Suprapubic skin (tissue), 4 donors: ENCODE measurements around the gene CAPZB. TPM values are rescaled to one million over a fixed set of nuclear protein-coding genes. Genes with fewer than 3 reads are reported as not detected.

ENCODE experiments used
- DNase-seq, 2 donors: peaks; one replicate each; pipeline ENCODE4 v3.0.0-alpha.2; 2019; ENCODE audit warnings: low spot score in 2 of 2
- H3K27ac ChIP-seq: fragments of 200-600 bp; sonication (generic); one replicate; pipeline ENCODE4 v1.5.1; 2019
- H3K27me3 ChIP-seq: fragments of 200-600 bp; sonication (generic); one replicate; pipeline ENCODE4 v1.5.1; 2019
- H3K36me3 ChIP-seq: fragments of 200-600 bp; sonication (generic); one replicate; pipeline ENCODE4 v1.5.1; 2019
- H3K4me1 ChIP-seq: fragments of 200-600 bp; sonication (generic); one replicate; pipeline ENCODE4 v1.5.1; 2019
- H3K4me3 ChIP-seq: fragments of 200-600 bp; sonication (generic); one replicate; pipeline ENCODE4 v1.5.1; 2019; ENCODE audit warnings: mild to moderate bottlenecking
- H3K9me3 ChIP-seq: fragments of 200-600 bp; sonication (generic); one replicate; pipeline ENCODE4 v1.5.1; 2019
- EP300 ChIP-seq: sonication (generic); formaldehyde crosslinking; IDR thresholded peaks from one replicate; pipeline ENCODE4 v1.6.1; 2017; ENCODE audit warnings: antibody characterized with exemption
- POLR2A ChIP-seq, 2 donors: fragments of 450-650 bp; IDR thresholded peaks; one replicate each; pipeline ENCODE4 v1.6.1; 2017; ENCODE audit warnings: antibody characterized with exemption in 2 of 2, mild to moderate bottlenecking in 2 of 2, moderate library complexity in 2 of 2
- POLR2AphosphoS5 ChIP-seq, 3 donors: sonication (generic); formaldehyde crosslinking; IDR thresholded peaks; one replicate each; pipeline ENCODE4 v1.6.1; 2017; ENCODE audit warnings: antibody characterized with exemption in 3 of 3
- WGBS: methylation state at CpG from one replicate; pipeline ENCODE4 v1.1.5; 2018; 5-methylcytosine and 5-hydroxymethylcytosine counted together
- total RNA-seq, 4 donors: library from RNA; depleted of rRNA; stranded (reverse); fragments of >200 nt; gene quantifications; one replicate each; pipeline ENCODE4 v1.1.0, GENCODE V29; 2016
- TF ChIP-seq, protein P1 (sequence below), 2 donors: fragments of 200-600 bp in 1 of 2; fragments of 450-650 bp in 1 of 2; sonication (generic) in 1 of 2; IDR thresholded peaks; one replicate each; pipeline ENCODE4 v1.5.1; 2016 to 2019; ENCODE audit warnings: antibody characterized with exemption in 2 of 2, mild to moderate bottlenecking in 1 of 2, moderate library complexity in 1 of 2

Gene CAPZB
- total RNA-seq, 4 donors from 2014 or later, result 101 to 130 (median 126) TPM

DNA sequence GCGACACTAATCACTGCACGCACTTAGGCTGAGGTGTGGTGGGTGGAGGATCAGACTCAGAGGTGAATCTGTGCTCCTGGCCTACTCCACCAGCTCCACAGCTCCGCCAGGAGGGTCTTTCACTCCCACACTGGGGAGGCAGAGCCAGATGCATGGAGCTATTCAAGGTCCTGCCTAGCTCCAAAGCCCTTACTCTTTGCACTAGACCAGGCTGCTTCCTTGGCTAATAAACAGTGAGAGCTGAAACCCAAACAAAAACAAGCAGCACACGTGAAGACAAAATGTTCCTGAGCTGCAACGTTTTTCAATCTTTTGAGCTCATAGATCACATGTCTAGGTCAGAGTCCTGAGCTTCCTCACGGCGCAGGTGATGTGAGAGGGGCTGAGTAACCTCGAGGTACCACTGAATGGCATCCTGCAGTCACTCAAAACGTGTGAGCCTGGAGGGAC lies 19.2 kb downstream of the CAPZB start:
- no peaks in the 10 kb centered on the region for H3K27me3 ChIP-seq

DNA sequence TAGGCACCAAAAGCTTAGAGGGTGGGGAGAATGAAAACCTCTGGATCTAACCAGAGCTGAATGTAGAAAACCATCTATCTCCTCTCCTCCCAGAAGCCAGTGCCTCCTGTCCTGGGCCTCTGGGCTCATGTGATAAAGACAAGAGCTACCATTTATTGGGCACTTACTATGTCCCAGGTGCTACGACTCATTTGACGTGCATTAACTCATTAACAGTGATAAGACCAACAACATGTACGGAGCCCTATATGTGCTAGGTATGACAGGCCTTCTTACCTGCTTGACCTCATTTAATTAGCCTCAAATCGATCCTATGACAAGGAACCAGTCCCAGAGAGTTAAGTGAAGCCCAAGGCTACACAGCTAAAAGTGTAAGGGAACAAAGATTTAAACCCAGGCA lies 19.7 kb downstream of the CAPZB start:
- H3K9me3 ChIP-seq, result no peaks in the 10 kb centered on the region
- peaks cover under 1% of the 10 kb centered on the region for H3K36me3 ChIP-seq
- H3K4me1 ChIP-seq, result peaks cover 87% of the 10 kb centered on the region
- H3K27ac ChIP-seq, result peak overlapping the region; percentile 57
- 88% methylated on average over 4 of the region's 4 CpGs for WGBS
- H3K27me3 ChIP-seq, result no peaks in the 10 kb centered on the region
- DNase-seq, result no peak
- no peak for TF ChIP-seq POLR2AphosphoS5 (IDR thresholded peaks at IDR 0.05)
- no peak for TF ChIP-seq EP300
- TF ChIP-seq, protein P1, sequence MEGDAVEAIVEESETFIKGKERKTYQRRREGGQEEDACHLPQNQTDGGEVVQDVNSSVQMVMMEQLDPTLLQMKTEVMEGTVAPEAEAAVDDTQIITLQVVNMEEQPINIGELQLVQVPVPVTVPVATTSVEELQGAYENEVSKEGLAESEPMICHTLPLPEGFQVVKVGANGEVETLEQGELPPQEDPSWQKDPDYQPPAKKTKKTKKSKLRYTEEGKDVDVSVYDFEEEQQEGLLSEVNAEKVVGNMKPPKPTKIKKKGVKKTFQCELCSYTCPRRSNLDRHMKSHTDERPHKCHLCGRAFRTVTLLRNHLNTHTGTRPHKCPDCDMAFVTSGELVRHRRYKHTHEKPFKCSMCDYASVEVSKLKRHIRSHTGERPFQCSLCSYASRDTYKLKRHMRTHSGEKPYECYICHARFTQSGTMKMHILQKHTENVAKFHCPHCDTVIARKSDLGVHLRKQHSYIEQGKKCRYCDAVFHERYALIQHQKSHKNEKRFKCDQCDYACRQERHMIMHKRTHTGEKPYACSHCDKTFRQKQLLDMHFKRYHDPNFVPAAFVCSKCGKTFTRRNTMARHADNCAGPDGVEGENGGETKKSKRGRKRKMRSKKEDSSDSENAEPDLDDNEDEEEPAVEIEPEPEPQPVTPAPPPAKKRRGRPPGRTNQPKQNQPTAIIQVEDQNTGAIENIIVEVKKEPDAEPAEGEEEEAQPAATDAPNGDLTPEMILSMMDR (IDR thresholded peaks at IDR 0.05), result no peak
- no peak overlapping the region for H3K4me3 ChIP-seq

More for the DNA sequence above, 19.2 kb downstream of the CAPZB start:
- H3K27ac ChIP-seq, result peak overlapping the region; percentile 59
- no peak for TF ChIP-seq EP300
- no peak for TF ChIP-seq POLR2AphosphoS5 (IDR thresholded peaks at IDR 0.05)
- TF ChIP-seq, protein P1 (IDR thresholded peaks at IDR 0.05), result no peak
- no peak for TF ChIP-seq POLR2A (IDR thresholded peaks at IDR 0.05)
- DNase-seq, result no peak
- H3K4me1 ChIP-seq, result peaks cover 86% of the 10 kb centered on the region
- 65% methylated on average over 7 of the region's 9 CpGs for WGBS
- no peaks in the 10 kb centered on the region for H3K9me3 ChIP-seq
- peaks cover 3% of the 10 kb centered on the region for H3K36me3 ChIP-seq
- H3K4me3 ChIP-seq, result no peak overlapping the region

DNA sequence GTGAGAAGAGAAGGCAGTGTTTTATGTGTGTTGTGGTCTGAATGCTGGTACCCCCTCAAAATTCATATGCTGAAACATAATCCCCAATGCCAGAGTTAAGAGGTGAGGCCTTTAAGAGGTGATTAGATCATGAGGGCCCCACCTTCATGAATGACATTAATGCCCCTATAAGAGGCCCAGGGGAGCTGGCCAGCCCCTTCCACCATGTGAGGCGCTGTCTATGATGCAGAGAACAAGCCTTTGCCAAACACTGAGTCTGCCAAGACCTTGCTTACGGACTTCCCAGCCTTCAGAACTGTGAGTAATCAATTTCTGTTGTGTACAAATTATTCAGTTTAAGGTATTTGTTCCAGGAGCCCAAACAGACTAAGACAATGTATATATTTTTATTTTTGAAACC lies 20.2 kb downstream of the CAPZB start:
- peaks cover 83% of the 10 kb centered on the region for H3K4me1 ChIP-seq
- H3K27me3 ChIP-seq, result no peaks in the 10 kb centered on the region
- no peak for TF ChIP-seq POLR2A (IDR thresholded peaks at IDR 0.05)
- TF ChIP-seq, protein P1 (IDR thresholded peaks at IDR 0.05), result no peak
- TF ChIP-seq EP300, result no peak
- TF ChIP-seq POLR2AphosphoS5 (IDR thresholded peaks at IDR 0.05), result no peak
- H3K27ac ChIP-seq, result peak overlapping the region; percentile 57
- no peaks in the 10 kb centered on the region for H3K9me3 ChIP-seq
- WGBS, result 14% methylated on average over 2 of the region's 2 CpGs
- H3K4me3 ChIP-seq, result no peak overlapping the region
- no peaks in the 10 kb centered on the region for H3K36me3 ChIP-seq
- DNase-seq, result no peak

DNA sequence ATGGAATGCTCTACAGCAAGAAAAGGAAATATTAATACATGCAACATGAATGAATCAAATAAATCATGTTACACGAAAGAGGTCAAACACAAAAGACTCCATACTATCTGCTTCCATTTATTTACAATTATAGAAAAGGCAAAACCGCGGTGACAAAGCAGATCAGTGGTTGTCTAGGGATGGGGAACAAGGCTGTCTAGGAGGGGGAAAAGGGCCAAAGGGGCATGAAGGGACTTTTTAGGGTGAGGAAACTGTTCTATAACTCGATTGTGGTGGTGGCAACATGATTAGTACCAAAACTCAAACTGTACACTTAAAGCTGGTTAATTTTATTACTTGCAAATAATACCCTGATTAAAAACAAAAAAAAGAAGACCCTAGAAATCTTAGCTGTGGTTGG lies 20.6 kb downstream of the CAPZB start:
- 86% methylated on average over 4 of the region's 4 CpGs for WGBS

DNA sequence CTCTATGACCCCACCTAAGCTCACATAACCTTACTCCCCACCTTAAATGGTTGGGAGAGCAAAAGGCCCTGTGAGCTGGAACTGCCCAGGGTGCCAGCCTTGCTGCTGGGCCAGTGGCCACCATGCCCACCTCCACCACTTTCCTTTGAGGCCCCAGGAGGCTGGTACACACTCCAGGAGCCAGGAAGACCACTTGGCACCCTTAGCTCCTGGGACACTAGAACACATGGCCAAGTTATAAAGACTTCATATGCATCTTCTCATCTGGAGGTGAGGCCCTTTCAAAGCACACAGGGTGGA lies 21.9 kb downstream of the CAPZB start:
- DNase-seq, result no peak
- no peaks in the 10 kb centered on the region for H3K9me3 ChIP-seq
- H3K4me3 ChIP-seq, result no peak overlapping the region
- TF ChIP-seq, protein P1 (IDR thresholded peaks at IDR 0.05), result no peak
- TF ChIP-seq POLR2AphosphoS5 (IDR thresholded peaks at IDR 0.05), result no peak
- no peak for TF ChIP-seq EP300
- TF ChIP-seq POLR2A (IDR thresholded peaks at IDR 0.05), result no peak
- peaks cover 78% of the 10 kb centered on the region for H3K4me1 ChIP-seq
- no peaks in the 10 kb centered on the region for H3K27me3 ChIP-seq
- H3K27ac ChIP-seq, result peak overlapping the region; percentile 12
- H3K36me3 ChIP-seq, result no peaks in the 10 kb centered on the region

More for the DNA sequence above, 20.6 kb downstream of the CAPZB start:
- Histone ChIP-seq H3K9me3 (no peaks in the 10 kb centered on the region), H3K27ac (peak overlapping the region; percentile 57), H3K4me1 (peaks cover 79% of the 10 kb centered on the region), H3K4me3 (no peak overlapping the region), H3K36me3 (no peaks in the 10 kb centered on the region), H3K27me3 (no peaks in the 10 kb centered on the region)
- no peak for DNase-seq
- TF ChIP-seq POLR2AphosphoS5 (IDR thresholded peaks at IDR 0.05) (no peak), EP300 (no peak), POLR2A (IDR thresholded peaks at IDR 0.05) (no peak)
- TF ChIP-seq, protein P1 (IDR thresholded peaks at IDR 0.05), result no peak
